Vagina (tissue), 2 donors: ENCODE data around the gene UBTD1. TPM values are rescaled to one million over a fixed set of nuclear protein-coding genes. Genes with fewer than 3 reads are reported as not detected.
"Not testable (repeated sequence)": the region's sequence is repeated elsewhere in the genome, so short reads cannot be mapped to it uniquely, and the experiment has no call there.

ENCODE experiments used
- DNase-seq, 2 donors: peaks; one replicate each; pipeline ENCODE4 v3.0.0-alpha.2; 2017; ENCODE audit errors: extremely low spot score in 2 of 2
- H3K27ac ChIP-seq: fragments of 200-600 bp; sonication (generic); one replicate; pipeline ENCODE4 v1.5.1; 2019
- H3K27me3 ChIP-seq: fragments of 200-600 bp; sonication (generic); one replicate; pipeline ENCODE4 v1.5.1; 2019
- H3K36me3 ChIP-seq, 2 donors: fragments of 200-600 bp; sonication (generic); one replicate each; pipeline ENCODE4 v1.5.1; 2017 to 2019
- H3K4me1 ChIP-seq: fragments of 200-600 bp; sonication (generic); one replicate; pipeline ENCODE4 v1.5.1; 2019
- H3K4me3 ChIP-seq, 2 donors: fragments of 200-600 bp; sonication (generic); 1 replicate in 1 of 2; 2 replicates in 1 of 2; pipeline ENCODE4 v1.5.1; 2016 to 2019
- H3K9me3 ChIP-seq: fragments of 200-600 bp; sonication (generic); one replicate; pipeline ENCODE4 v1.5.1; 2019
- CTCF ChIP-seq, 3 experiments: fragments of 450-650 bp in 2 of 3; fragments of 200-600 bp in 1 of 3; sonication (generic) in 1 of 3; IDR thresholded peaks; one replicate each; pipeline ENCODE4 v1.5.1; 2017 to 2019; ENCODE audit warnings: antibody characterized with exemption in 3 of 3, mild to moderate bottlenecking in 2 of 3, moderate library complexity in 2 of 3
- POLR2A ChIP-seq, 2 donors: fragments of 450-650 bp; IDR thresholded peaks; one replicate each; pipeline ENCODE4 v1.6.1; 2017; ENCODE audit warnings: antibody characterized with exemption in 2 of 2, mild to moderate bottlenecking in 2 of 2, moderate library complexity in 2 of 2
- POLR2AphosphoS5 ChIP-seq, 2 donors: sonication (generic); formaldehyde crosslinking; IDR thresholded peaks; one replicate each; pipeline ENCODE4 v1.9.0; 2017; ENCODE audit warnings: antibody characterized with exemption in 2 of 2, mild to moderate bottlenecking in 2 of 2, low read depth in 1 of 2; ENCODE audit not compliant: insufficient read depth in 1 of 2
- intact Hi-C: fragments of 100-400 bp; cut with DNase I; formaldehyde crosslinking; loops from one replicate; pipeline ENCODE4 v1.15.1; 2023
- total RNA-seq: library from RNA; depleted of rRNA; stranded (reverse); fragments of >200 nt; gene quantifications from one replicate; pipeline ENCODE4 v1.2.3, GENCODE V29; 2016

Gene UBTD1
- total RNA-seq, 1 donor from 2014 or later, result 18.4 TPM

- DNase-seq, result no peak
- peaks cover 0 to 9% of the 10 kb centered on the region in 2 donors for H3K36me3 ChIP-seq
- H3K4me1 ChIP-seq, result peaks cover 41% of the 10 kb centered on the region
- TF ChIP-seq POLR2AphosphoS5 (IDR thresholded peaks at IDR 0.05; ENCODE audit: insufficient read depth in 1 of 2, low read depth in 1 of 2), result peak in 1 of 2 donors; percentile 48
- TF ChIP-seq POLR2A (IDR thresholded peaks at IDR 0.05), result no peak
- H3K4me3 ChIP-seq, result no peak overlapping the region
- H3K9me3 ChIP-seq, result no peaks in the 10 kb centered on the region
- H3K27ac ChIP-seq, result no peak overlapping the region
- H3K27me3 ChIP-seq, result no peaks in the 10 kb centered on the region
- intact Hi-C loops, result loop anchor here (5.0 kb wide), 1 partner anchor 38 kb away; no protein-coding TSS in a partner anchor
Observed at GRCh38 chr10:97574374-97575126, 75.8 kb downstream of the UBTD1 start.

- DNase-seq, result no peak
- H3K4me3 ChIP-seq, result no peak overlapping the region
- no peaks in the 10 kb centered on the region for H3K27me3 ChIP-seq
- H3K9me3 ChIP-seq, result no peaks in the 10 kb centered on the region
- no peak for TF ChIP-seq CTCF (IDR thresholded peaks at IDR 0.05)
- no peak for TF ChIP-seq POLR2AphosphoS5 (IDR thresholded peaks at IDR 0.05; ENCODE audit: insufficient read depth in 1 of 2, low read depth in 1 of 2)
- no peak for TF ChIP-seq POLR2A (IDR thresholded peaks at IDR 0.05)
- peaks cover 0 to 3% of the 10 kb centered on the region in 2 donors for H3K36me3 ChIP-seq
- intact Hi-C loops, result no loop called here
- no peak overlapping the region for H3K27ac ChIP-seq
- H3K4me1 ChIP-seq, result peaks cover 36% of the 10 kb centered on the region
Observed at GRCh38 chr10:97575127-97575668, 76.5 kb downstream of the UBTD1 start.

- H3K36me3 ChIP-seq, H3K4me3 ChIP-seq, intact Hi-C loops, H3K27ac ChIP-seq, H3K9me3 ChIP-seq, H3K27me3 ChIP-seq, DNase-seq: not testable (repeated sequence)
- peaks cover 23% of the 10 kb centered on the region for H3K4me1 ChIP-seq
Observed at GRCh38 chr10:97576487-97576886, 77.8 kb downstream of the UBTD1 start.

GRCh38 chr10:97577701-97578100, 79.0 kb downstream of the UBTD1 start:
- Histone ChIP-seq H3K4me1 (peaks cover 14% of the 10 kb centered on the region), H3K27me3 (no peaks in the 10 kb centered on the region), H3K9me3 (no peaks in the 10 kb centered on the region), H3K4me3 (no peak overlapping the region), H3K36me3 (no peaks in the 10 kb centered on the region), H3K27ac (no peak overlapping the region)
- no peak for DNase-seq
- TF ChIP-seq POLR2A (IDR thresholded peaks at IDR 0.05), result no peak
- intact Hi-C loops, result no loop called here

- TF ChIP-seq CTCF (IDR thresholded peaks at IDR 0.05) (no peak), POLR2A (IDR thresholded peaks at IDR 0.05) (no peak), POLR2AphosphoS5 (IDR thresholded peaks at IDR 0.05; ENCODE audit: insufficient read depth in 1 of 2, low read depth in 1 of 2) (no peak)
- Histone ChIP-seq H3K9me3 (no peaks in the 10 kb centered on the region), H3K36me3 (no peaks in the 10 kb centered on the region), H3K4me1 (peaks cover 8% of the 10 kb centered on the region), H3K4me3 (no peak overlapping the region), H3K27me3 (no peaks in the 10 kb centered on the region), H3K27ac (no peak overlapping the region)
- intact Hi-C loops, result no loop called here
- DNase-seq, result no peak
Observed at GRCh38 chr10:97578171-97578844, 79.6 kb downstream of the UBTD1 start.

- no peak for DNase-seq
- H3K4me3 ChIP-seq, result no peak overlapping the region
- H3K27me3 ChIP-seq, result no peaks in the 10 kb centered on the region
- TF ChIP-seq CTCF (IDR thresholded peaks at IDR 0.05) (no peak), POLR2A (IDR thresholded peaks at IDR 0.05) (no peak), POLR2AphosphoS5 (IDR thresholded peaks at IDR 0.05; ENCODE audit: insufficient read depth in 1 of 2, low read depth in 1 of 2) (no peak)
- intact Hi-C loops, result no loop called here
- no peaks in the 10 kb centered on the region for H3K9me3 ChIP-seq
- H3K27ac ChIP-seq, result no peak overlapping the region
- peaks cover 19% of the 10 kb centered on the region for H3K4me1 ChIP-seq
- no peaks in the 10 kb centered on the region for H3K36me3 ChIP-seq
Observed at GRCh38 chr10:97580421-97581367, 82.0 kb downstream of the UBTD1 start.
